GM23338 (cell line): Measurements from ENCODE around the gene HOXA2. TPM values are rescaled to one million over a fixed set of nuclear protein-coding genes. Genes with fewer than 3 reads are reported as not detected.
A peak's percentile ranks its signal among the peaks of the same experiment; 100 is the strongest.

Source experiments
- CREB1 ChIP-seq: fragments of 250-450 bp; sonication (Bioruptor Pico); IDR thresholded peaks from 2 replicates; pipeline ENCODE4 v1.5.0; 2020; ENCODE audit warnings: low read depth, mild to moderate bottlenecking, moderate library complexity
- STAT1 ChIP-seq: IDR thresholded peaks from one replicate; pipeline ENCODE4 v1.6.1; 2016; ENCODE audit warnings: antibody characterized with exemption; ENCODE audit not compliant: unreplicated experiment
- ZNF114 ChIP-seq: fragments of 250-450 bp; sonication (Bioruptor Pico); IDR thresholded peaks from 2 replicates; pipeline ENCODE4 v1.5.0; 2020; ENCODE audit warnings: mild to moderate bottlenecking, moderate library complexity
- ZNF331 ChIP-seq: fragments of 250-450 bp; sonication (Bioruptor Pico); IDR thresholded peaks from 2 replicates; pipeline ENCODE4 v1.5.0; 2020; ENCODE audit warnings: low read depth, mild to moderate bottlenecking, moderate library complexity
- ZNF462 ChIP-seq: fragments of 250-450 bp; sonication (Bioruptor Pico); IDR thresholded peaks from 2 replicates; pipeline ENCODE4 v1.5.0; 2020; ENCODE audit warnings: mild to moderate bottlenecking, moderate library complexity
- polyA plus RNA-seq: library from polyadenylated mRNA; unstranded; fragments of >200 nt; fragmentation: Nextera tagmentation; extraction: Ambion mirVana; gene quantifications from 2 replicates; pipeline ENCODE4 v1.2.1, GENCODE V29; 2016
- total RNA-seq: library from RNA; depleted of rRNA; stranded (reverse); fragments of >200 nt; shearing (Covaris generic); gene quantifications from 2 replicates; pipeline ENCODE4 v1.2.3, GENCODE V29; 2014
- TF ChIP-seq, protein P1 (sequence below): IDR thresholded peaks from one replicate; pipeline ENCODE4 v1.6.1; 2018; ENCODE audit warnings: antibody characterized with exemption; ENCODE audit not compliant: unreplicated experiment
- TF ChIP-seq, protein P2 (sequence below), 2 experiments: fragments of 200-600 bp in 1 of 2; sonication (generic) in 1 of 2; conservative IDR thresholded peaks; 2 replicates each; pipeline versions ENCODE4 v1.5.1 to v1.6.1; 2016 to 2017; ENCODE audit warnings: antibody characterized with exemption in 2 of 2, low read depth in 2 of 2, mild to moderate bottlenecking in 2 of 2, moderate library complexity in 1 of 2
- TF ChIP-seq, protein P3 (sequence below): IDR thresholded peaks from 2 replicates; pipeline ENCODE4 v1.6.1; 2016; ENCODE audit warnings: antibody characterized with exemption

HOXA2 gene
- total and polyA plus RNA-seq, 2 experiments from 2014 or later, result not detected

- TF ChIP-seq ZNF462 (no peak), ZNF114 (CRISPR knock-in tag) (no peak), STAT1 (no peak), ZNF331 (no peak), CREB1 (CRISPR knock-in tag) (no peak)
- TF ChIP-seq, protein P1, sequence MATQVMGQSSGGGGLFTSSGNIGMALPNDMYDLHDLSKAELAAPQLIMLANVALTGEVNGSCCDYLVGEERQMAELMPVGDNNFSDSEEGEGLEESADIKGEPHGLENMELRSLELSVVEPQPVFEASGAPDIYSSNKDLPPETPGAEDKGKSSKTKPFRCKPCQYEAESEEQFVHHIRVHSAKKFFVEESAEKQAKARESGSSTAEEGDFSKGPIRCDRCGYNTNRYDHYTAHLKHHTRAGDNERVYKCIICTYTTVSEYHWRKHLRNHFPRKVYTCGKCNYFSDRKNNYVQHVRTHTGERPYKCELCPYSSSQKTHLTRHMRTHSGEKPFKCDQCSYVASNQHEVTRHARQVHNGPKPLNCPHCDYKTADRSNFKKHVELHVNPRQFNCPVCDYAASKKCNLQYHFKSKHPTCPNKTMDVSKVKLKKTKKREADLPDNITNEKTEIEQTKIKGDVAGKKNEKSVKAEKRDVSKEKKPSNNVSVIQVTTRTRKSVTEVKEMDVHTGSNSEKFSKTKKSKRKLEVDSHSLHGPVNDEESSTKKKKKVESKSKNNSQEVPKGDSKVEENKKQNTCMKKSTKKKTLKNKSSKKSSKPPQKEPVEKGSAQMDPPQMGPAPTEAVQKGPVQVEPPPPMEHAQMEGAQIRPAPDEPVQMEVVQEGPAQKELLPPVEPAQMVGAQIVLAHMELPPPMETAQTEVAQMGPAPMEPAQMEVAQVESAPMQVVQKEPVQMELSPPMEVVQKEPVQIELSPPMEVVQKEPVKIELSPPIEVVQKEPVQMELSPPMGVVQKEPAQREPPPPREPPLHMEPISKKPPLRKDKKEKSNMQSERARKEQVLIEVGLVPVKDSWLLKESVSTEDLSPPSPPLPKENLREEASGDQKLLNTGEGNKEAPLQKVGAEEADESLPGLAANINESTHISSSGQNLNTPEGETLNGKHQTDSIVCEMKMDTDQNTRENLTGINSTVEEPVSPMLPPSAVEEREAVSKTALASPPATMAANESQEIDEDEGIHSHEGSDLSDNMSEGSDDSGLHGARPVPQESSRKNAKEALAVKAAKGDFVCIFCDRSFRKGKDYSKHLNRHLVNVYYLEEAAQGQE, result no peak
- TF ChIP-seq, protein P2, sequence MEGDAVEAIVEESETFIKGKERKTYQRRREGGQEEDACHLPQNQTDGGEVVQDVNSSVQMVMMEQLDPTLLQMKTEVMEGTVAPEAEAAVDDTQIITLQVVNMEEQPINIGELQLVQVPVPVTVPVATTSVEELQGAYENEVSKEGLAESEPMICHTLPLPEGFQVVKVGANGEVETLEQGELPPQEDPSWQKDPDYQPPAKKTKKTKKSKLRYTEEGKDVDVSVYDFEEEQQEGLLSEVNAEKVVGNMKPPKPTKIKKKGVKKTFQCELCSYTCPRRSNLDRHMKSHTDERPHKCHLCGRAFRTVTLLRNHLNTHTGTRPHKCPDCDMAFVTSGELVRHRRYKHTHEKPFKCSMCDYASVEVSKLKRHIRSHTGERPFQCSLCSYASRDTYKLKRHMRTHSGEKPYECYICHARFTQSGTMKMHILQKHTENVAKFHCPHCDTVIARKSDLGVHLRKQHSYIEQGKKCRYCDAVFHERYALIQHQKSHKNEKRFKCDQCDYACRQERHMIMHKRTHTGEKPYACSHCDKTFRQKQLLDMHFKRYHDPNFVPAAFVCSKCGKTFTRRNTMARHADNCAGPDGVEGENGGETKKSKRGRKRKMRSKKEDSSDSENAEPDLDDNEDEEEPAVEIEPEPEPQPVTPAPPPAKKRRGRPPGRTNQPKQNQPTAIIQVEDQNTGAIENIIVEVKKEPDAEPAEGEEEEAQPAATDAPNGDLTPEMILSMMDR (conservative IDR thresholded peaks at IDR 0.05; ENCODE audit: low read depth in 2 of 2), result peak in 1 of 2 experiments; percentile 31; a peak in 1 of 4 replicates
- TF ChIP-seq, protein P3, sequence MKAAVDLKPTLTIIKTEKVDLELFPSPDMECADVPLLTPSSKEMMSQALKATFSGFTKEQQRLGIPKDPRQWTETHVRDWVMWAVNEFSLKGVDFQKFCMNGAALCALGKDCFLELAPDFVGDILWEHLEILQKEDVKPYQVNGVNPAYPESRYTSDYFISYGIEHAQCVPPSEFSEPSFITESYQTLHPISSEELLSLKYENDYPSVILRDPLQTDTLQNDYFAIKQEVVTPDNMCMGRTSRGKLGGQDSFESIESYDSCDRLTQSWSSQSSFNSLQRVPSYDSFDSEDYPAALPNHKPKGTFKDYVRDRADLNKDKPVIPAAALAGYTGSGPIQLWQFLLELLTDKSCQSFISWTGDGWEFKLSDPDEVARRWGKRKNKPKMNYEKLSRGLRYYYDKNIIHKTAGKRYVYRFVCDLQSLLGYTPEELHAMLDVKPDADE, result no peak
Measured at GRCh38 chr7:27097686-27098577, 4.6 kb downstream of the HOXA2 start (continued).
